H1 (cell line): ENCODE results near the gene MICU2.

Experiments
- CEBPB ChIP-seq: IDR thresholded peaks from 2 replicates; pipeline ENCODE4 v1.6.1; 2012; ENCODE audit warnings: low read depth, low read length
- CHD2 ChIP-seq: IDR thresholded peaks from 2 replicates; pipeline ENCODE4 v1.6.1; 2012; ENCODE audit warnings: low read length, improper control_type of control experiment
- CTCF ChIP-seq, 3 experiments: IDR thresholded peaks; 1 replicate in 2 of 3; 2 replicates in 1 of 3; pipeline versions ENCODE4 v1.5.1 to v1.6.1; 2011; ENCODE audit warnings: low read length in 3 of 3, mild to moderate bottlenecking in 3 of 3, inconsistent platforms in 2 of 3, low read depth in 1 of 3, moderate library complexity in 1 of 3; ENCODE audit not compliant: insufficient read depth in 1 of 3; ENCODE audit errors: control extremely low read depth in 1 of 3
- FOSL1 ChIP-seq: IDR thresholded peaks from 2 replicates; pipeline ENCODE4 v1.6.1; 2011; ENCODE audit warnings: mild to moderate bottlenecking, low read depth, low read length, moderate library complexity; ENCODE audit not compliant: insufficient read depth
- HDAC6 ChIP-seq: IDR thresholded peaks from one replicate; pipeline ENCODE4 v1.7.1; 2012; ENCODE audit warnings: low read depth, mild to moderate bottlenecking, inconsistent platforms, low read length, moderate library complexity
- POLR2A ChIP-seq, 2 experiments: IDR thresholded peaks; 1 replicate in 1 of 2; 2 replicates in 1 of 2; pipeline ENCODE4 v1.6.1; 2011; ENCODE audit warnings: low read depth in 2 of 2, low read length in 2 of 2, mild to moderate bottlenecking in 2 of 2; ENCODE audit errors: control extremely low read depth in 1 of 2
- POLR2AphosphoS5 ChIP-seq: IDR thresholded peaks from 2 replicates; pipeline ENCODE4 v1.6.1; 2011; ENCODE audit warnings: low read depth, low read length
- RAD21 ChIP-seq, 2 experiments: IDR thresholded peaks in 1 of 2; conservative IDR thresholded peaks in 1 of 2; 2 replicates each; pipeline ENCODE4 v1.6.1; 2011; ENCODE audit warnings: low read depth in 2 of 2, low read length in 2 of 2, improper control_type of control experiment in 1 of 2, inconsistent platforms in 1 of 2, mild to moderate bottlenecking in 1 of 2, moderate library complexity in 1 of 2
- SAP30 ChIP-seq: fragments of 300-600 bp; sonication (generic); IDR thresholded peaks from 2 replicates; pipeline ENCODE4 v1.7.1; 2012; ENCODE audit warnings: low read length, moderate library complexity, mild to moderate bottlenecking, inconsistent platforms; ENCODE audit not compliant: insufficient read depth, insufficient replicate concordance
- SIN3A ChIP-seq, 2 experiments: IDR thresholded peaks in 1 of 2; conservative IDR thresholded peaks in 1 of 2; 2 replicates each; pipeline ENCODE4 v1.6.1; 2011 to 2012; ENCODE audit warnings: low read length in 2 of 2, improper control_type of control experiment in 1 of 2, low read depth in 1 of 2, mild to moderate bottlenecking in 1 of 2
- TF ChIP-seq, protein P1 (sequence below): IDR thresholded peaks from 2 replicates; pipeline ENCODE4 v1.6.1; 2011; ENCODE audit warnings: low read length, improper control_type of control experiment
- TF ChIP-seq, protein P2 (sequence below): IDR thresholded peaks from 2 replicates; pipeline ENCODE4 v1.6.1; 2011; ENCODE audit warnings: low read depth, mild to moderate bottlenecking, low read length; ENCODE audit not compliant: insufficient read depth

DNA sequence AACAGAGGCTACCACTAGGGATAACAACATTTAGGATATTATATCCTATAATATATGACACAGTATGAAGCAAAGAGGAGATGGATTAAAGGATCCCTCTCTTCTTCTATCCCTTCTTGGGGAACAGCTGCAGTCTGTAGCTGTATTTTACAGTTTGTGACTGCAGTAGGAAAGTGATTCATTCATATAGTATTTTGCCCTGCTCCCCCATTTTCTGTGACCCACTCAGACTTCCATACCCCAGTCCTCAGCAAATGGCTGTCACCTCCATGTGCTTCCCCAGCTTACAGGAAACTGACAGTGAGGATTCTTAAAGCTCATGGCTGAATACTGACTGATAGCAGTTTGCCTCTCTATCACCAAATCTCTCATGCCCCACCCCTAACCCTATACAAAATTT, 27.5 kb downstream of the MICU2 start:
- TF ChIP-seq POLR2AphosphoS5 = no peak
- no peak for TF ChIP-seq SAP30
- TF ChIP-seq, protein P1, sequence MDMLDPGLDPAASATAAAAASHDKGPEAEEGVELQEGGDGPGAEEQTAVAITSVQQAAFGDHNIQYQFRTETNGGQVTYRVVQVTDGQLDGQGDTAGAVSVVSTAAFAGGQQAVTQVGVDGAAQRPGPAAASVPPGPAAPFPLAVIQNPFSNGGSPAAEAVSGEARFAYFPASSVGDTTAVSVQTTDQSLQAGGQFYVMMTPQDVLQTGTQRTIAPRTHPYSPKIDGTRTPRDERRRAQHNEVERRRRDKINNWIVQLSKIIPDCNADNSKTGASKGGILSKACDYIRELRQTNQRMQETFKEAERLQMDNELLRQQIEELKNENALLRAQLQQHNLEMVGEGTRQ = no peak
- TF ChIP-seq POLR2A (IDR thresholded peaks at IDR 0.05; ENCODE audit: control extremely low read depth in 1 of 2, low read depth in 2 of 2, low read length in 2 of 2) = no peak
- TF ChIP-seq CHD2 = no peak
- no peak for TF ChIP-seq FOSL1
- TF ChIP-seq CTCF (IDR thresholded peaks at IDR 0.05; ENCODE audit: control extremely low read depth in 1 of 3, insufficient read depth in 1 of 3, low read depth in 1 of 3, low read length in 3 of 3) = no peak
- no peak for TF ChIP-seq HDAC6
- TF ChIP-seq SIN3A (conservative IDR thresholded peaks at IDR 0.05 in 1 of 2, IDR thresholded peaks at IDR 0.05 in 1 of 2; ENCODE audit: low read depth in 1 of 2, low read length in 2 of 2) = no peak
- no peak for TF ChIP-seq CEBPB
- TF ChIP-seq, protein P2, sequence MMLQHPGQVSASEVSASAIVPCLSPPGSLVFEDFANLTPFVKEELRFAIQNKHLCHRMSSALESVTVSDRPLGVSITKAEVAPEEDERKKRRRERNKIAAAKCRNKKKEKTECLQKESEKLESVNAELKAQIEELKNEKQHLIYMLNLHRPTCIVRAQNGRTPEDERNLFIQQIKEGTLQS = no peak
- TF ChIP-seq RAD21 (IDR thresholded peaks at IDR 0.05 in 1 of 2, conservative IDR thresholded peaks at IDR 0.05 in 1 of 2; ENCODE audit: low read depth in 2 of 2, low read length in 2 of 2) = no peak
